Measurements from ENCODE around the gene SPATA31D3. TPM values are rescaled to one million over a fixed set of nuclear protein-coding genes. Genes with fewer than 3 reads are reported as not detected.

The SPATA31D3 gene
- total and polyA plus RNA-seq, 2 of the 8 experiments (the other 6 are each of a cell fraction or from before 2014, with no cell fraction given), result not detected

GRCh38 chr9:81912135-81912534 is 31.2 kb upstream of the SPATA31D3 start (continued):
- TF ChIP-seq E2F6 (IDR thresholded peaks at IDR 0.05), result no peak

All from H1 (cell line).